GM13976 (cell line): Measurements from ENCODE around the gene SHISA9.

Source experiments
- DNase-seq: peaks from one replicate; pipeline ENCODE4 v3.0.0; 2012; ENCODE audit warnings: low spot score
- in situ Hi-C: fragments of 300-500 bp; cut with MboI; formaldehyde crosslinking; loops from one replicate; pipeline ENCODE4 v1.12.0; 2022; ENCODE audit warnings: low sequenced_read_pairs, mixed read lengths, inconsistent platforms; ENCODE audit not compliant: unreplicated experiment
- TF ChIP-seq, protein P1 (sequence below): IDR thresholded peaks from 2 replicates; pipeline ENCODE4 v1.5.1; 2012; ENCODE audit warnings: borderline replicate concordance, mild to moderate bottlenecking; ENCODE audit not compliant: insufficient read depth; ENCODE audit errors: extremely low read depth, missing control alignments, control extremely low read depth

Gene SHISA9

DNA sequence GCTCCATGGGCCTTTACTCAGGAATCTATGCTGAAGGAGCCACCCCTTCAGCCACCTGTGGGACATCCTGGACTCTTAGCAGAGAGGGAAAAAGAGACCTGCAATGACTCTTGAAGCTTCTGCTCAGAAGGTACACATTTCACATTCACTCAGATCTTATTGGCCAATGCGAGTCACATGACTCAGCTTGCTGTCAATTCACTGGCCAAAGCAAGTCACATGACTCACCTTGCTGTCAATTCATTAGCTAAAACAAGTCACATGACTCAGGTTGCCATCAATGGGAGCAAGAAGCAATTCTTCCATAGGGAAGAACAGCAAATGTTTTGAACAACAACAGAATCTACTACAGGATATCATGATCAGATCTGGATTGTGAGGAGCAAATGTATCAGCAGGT, 233.4 kb downstream of the SHISA9 start:
- no peak for DNase-seq
- in situ Hi-C loops = no loop called here
- TF ChIP-seq, protein P1, sequence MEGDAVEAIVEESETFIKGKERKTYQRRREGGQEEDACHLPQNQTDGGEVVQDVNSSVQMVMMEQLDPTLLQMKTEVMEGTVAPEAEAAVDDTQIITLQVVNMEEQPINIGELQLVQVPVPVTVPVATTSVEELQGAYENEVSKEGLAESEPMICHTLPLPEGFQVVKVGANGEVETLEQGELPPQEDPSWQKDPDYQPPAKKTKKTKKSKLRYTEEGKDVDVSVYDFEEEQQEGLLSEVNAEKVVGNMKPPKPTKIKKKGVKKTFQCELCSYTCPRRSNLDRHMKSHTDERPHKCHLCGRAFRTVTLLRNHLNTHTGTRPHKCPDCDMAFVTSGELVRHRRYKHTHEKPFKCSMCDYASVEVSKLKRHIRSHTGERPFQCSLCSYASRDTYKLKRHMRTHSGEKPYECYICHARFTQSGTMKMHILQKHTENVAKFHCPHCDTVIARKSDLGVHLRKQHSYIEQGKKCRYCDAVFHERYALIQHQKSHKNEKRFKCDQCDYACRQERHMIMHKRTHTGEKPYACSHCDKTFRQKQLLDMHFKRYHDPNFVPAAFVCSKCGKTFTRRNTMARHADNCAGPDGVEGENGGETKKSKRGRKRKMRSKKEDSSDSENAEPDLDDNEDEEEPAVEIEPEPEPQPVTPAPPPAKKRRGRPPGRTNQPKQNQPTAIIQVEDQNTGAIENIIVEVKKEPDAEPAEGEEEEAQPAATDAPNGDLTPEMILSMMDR = no peak

DNA sequence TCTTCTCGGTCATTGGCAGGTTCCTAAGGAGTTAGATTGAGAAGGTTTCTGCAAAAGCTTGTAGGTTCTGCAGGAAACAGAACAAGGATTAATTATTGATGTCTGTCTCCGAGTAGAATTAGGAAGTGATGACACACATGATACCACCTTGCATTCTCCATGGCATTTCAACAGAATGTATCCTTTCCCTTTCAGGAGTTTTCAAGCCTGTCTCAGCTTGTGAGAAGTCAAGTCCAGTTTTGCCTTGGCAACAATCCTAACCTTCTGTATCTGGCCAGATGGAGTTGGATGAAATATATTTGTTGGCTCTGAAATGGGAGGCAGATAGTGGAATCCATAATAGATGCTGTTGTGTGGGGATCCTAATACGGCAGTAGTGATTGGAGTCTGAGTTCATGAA, 235.5 kb downstream of the SHISA9 start:
- in situ Hi-C loops = no loop called here
- TF ChIP-seq, protein P1 = no peak
- no peak for DNase-seq

DNA sequence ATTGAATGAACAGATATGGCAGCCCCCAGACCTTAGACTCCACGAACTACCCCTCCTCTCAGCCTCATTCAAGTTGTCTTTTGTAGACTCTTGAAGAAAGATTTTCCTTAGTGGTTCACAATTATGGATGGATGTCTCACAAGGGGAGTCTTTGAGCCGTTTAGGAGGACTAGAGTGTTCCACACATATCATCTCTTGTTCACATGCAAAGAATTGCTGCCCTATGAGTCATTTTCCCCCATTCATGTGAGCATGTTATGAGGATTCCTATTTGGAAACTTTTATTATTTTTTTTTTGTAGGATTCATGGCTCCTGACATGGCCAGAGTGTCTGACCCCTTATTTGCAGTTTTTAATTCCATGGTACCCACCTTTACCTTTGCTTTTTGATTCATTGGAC, 237.1 kb downstream of the SHISA9 start:
- in situ Hi-C loops = no loop called here
- DNase-seq = no peak
- TF ChIP-seq, protein P1 = no peak

DNA sequence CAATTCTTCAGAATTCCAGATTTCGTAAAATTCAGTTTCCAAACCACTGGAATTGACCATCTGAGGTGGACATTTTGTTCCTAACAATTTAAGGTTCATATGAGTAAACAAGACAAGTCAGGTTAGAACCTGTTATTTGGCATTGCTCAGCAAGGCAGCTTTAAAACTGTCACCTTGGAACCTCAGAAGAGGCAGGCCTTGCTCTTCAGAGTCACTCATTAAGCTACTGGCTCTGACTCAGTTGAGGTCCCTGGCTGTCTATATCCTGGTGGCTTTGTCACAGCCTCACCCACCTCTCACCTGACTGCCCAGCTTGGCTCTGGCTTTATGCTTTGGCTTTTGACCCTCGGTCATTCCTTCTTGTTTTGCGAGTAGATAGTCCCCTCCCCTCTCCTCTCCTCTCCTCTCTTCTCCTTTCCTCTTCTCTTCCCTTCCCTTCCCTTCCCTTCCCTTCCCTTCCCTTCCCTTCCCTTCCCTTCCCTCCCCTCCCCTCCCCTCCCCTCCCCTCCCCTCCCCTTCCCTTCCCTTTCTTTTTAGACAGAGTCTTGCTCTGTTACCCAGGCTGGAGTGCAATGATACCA, 238.4 kb downstream of the SHISA9 start:
- TF ChIP-seq, protein P1 = no peak
- in situ Hi-C loops = no loop called here

DNA sequence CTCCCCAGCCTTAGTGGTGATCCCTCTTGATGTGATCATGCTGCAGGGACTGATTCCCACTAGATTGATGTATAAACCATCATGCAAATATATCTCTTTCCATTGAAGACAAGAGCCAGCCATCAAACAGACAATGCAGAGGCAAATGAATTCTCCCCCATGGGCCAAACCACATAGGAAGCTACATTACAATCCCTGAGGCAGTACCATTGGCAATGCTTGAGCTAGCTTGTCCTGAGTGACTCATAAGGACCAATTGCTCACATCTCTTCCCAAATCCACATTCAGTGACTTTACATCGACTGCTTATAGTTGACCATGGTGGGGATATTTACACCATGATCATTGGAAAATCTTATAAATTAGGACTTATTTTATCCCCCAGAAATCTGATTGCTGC, 242.2 kb downstream of the SHISA9 start:
- TF ChIP-seq, protein P1 = no peak
- DNase-seq = no peak
- in situ Hi-C loops = no loop called here

More for the DNA sequence above, 238.4 kb downstream of the SHISA9 start:
- no peak for DNase-seq

DNA sequence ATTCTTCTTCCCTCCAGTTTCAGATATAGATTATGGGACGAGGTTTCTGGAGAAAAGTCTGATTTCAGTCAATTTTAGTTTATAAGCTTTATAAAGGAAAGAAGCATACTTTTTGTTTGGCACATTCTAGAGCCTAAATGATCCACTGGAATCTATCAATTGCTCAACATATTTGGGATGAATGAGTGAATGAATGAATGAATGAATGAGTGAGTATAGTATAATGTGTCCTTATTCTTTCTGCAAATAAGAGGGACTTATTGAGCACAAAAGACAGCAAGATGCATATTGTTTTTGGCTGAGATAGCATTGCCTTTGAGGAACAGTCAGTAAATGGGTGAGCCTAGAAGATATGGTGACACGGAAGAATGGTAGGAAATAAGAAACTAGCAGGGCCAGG, 245.4 kb downstream of the SHISA9 start:
- in situ Hi-C loops = no loop called here
- TF ChIP-seq, protein P1 = no peak
- DNase-seq = no peak
